Measurements from ENCODE around the gene MEX3D.
A peak's percentile ranks its signal among the peaks of the same experiment; 100 is the strongest.
"Not testable (repeated sequence)": the region's sequence is repeated elsewhere in the genome, so short reads cannot be mapped to it uniquely, and the experiment has no call there.

The MEX3D gene

DNA sequence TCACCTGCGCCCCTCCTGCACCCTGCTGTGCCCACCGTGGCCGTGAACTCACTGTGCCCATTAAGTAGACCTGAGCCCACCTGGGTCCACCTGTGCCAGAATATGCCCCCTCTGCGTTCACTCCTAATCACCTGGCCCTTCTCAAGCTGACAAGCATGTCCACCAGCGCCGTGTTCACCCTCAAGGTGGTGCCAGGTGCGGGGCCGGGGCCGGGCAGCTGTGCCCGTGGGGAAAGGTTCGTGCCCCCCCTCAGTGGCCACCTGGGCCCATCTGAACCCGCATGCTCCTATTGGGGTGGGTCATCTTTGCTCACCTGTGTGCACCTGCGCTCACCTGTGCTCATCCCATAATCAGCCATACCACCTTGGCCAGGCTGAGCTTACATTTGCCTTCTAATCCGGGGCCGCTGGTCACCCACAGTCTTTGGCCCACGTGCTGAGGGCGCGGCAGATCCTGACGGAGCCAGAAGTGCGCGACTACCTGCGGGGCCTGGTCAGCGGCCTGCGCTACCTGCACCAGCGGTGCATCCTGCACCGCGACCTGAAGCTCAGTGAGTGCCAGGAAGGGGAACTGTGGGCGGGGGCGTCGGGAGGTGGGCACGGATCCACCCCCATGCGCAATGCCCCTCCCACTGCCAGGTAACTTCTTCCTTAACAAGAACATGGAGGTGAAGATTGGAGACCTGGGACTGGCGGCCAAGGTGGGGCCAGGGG is 41.9 kb downstream of the MEX3D start:
- DNase-seq: no peak
- intact Hi-C loops (cut with DNase I): no loop called here

DNA sequence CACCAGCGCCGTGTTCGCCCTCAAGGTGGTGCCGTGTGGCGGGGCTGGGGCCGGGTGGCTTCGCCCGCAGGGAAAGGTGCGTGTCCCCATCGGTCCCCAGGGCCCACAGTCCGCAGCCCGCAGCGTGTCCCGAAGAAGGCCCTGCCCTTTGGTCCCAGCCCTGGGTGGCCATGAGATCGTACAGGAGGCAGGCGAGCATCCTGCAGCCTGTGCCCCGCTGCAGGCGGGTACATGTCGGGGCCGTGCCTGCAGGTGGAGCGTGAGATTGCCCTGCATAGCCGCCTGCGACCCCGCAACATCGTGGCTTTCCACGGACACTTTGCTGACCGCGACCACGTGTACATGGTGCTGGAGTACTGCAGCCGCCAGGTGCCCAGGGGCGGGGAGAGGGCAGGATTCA is 42.8 kb downstream of the MEX3D start:
- no peak for DNase-seq
- intact Hi-C loops (cut with DNase I): no loop called here

DNA sequence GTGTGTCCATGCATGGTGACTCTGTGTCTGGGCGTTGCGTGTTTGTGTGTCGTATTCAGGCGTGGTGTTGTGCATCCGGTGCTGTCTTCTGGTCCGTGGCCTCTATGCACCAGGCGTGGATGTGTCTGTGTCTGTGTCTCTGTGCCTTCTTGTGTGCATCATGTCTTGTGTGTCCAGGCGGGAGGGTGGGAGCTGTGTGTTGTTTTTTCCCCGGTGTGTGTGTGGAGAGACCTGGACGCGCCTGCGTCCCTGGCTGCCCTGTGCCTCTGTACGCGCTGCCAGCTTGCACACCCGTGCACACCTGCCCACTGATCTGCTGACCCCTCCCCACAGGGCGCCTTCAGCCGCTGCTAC is 43.2 kb downstream of the MEX3D start:
- DNase-seq: no peak
- intact Hi-C loops (cut with DNase I): no loop called here

DNA sequence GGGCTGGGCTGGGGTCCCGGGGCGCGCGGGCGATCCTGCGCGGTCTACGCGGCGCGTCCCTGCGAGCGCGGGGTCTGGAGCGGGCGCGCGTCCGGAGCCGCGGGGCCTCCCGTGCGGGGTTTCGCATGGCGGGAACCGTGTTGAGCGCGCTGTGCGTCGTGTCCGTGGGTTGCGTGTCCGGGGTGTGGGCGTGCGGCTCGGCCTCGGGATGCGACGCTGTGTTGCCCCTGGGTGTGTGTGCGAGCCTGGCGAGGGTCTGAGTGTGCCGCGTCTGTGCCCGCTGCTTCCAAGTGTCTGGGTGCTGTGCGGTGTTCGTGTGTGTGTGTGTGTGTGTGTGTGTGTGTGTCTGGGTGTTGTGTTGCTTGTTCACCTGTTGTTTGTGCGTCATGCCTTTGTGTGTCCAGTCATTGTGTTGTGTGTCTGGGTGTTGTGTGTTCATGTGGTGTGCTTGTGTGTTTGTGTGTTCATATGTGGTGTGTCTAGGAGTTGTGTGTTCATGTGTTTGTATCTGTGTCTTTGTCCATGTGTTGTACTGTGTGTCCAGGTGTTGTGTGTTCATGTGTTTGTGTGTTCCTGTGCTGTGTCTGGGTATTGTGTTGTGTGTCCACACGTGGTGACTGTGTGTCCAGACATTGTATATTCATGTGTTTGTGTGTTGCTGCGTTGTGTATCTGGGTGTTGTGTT is 43.7 kb downstream of the MEX3D start:
- DNase-seq: no peak
- intact Hi-C loops (cut with DNase I): no loop called here

DNA sequence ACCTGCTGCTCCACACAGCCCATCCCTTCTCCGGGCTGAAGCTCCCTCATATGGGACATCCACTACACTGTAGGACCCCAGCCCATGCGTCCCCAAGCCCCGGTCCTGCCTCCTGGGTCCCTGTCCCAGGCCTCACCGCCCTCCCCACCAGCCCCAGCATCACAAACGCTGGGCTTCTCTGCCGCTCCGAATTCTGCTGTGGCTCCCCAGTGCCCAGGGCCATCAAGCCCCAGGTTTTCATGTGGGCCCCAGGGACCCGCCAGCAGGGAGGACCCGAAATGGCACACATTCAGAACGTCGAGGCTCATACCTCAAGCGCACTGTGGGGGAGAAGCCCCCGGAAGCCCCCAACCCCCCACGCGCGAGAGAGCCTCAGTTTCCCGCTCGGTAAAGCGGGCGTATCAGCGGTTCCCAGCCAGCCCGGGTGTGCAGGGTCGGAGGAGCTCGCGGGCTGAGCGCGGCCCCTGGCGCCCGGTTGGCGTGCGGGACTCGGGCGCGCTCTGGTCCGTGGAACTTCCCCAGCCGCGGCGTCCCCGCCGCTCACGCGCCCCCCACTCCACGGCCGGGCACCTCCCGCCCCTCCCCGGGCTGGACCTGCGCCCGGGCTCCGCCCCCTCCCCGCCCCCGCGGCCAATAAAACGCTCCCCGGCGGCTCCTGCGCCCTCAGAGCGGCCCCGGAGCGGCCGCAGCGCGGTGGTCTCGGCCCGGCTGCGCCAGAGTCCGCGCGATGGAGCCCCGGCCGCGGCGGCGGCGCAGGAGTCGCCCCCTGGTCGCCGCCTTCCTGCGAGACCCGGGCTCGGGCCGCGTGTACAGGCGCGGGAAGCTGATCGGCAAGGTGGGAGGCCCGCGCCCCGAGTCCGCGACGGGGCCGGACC is 44.5 kb downstream of the MEX3D start, which contains the start of gene PLK5:
PLK5 (plus strand) TSS at position 666 of the 875 bp plus-strand sequence. CDS start 2,920 bp downstream, outside the sequence.
- intact Hi-C loops (cut with DNase I): no loop called here
- DNase-seq: peak in 24 of 42 donors; percentile 7 to 71 (median 34)

DNA sequence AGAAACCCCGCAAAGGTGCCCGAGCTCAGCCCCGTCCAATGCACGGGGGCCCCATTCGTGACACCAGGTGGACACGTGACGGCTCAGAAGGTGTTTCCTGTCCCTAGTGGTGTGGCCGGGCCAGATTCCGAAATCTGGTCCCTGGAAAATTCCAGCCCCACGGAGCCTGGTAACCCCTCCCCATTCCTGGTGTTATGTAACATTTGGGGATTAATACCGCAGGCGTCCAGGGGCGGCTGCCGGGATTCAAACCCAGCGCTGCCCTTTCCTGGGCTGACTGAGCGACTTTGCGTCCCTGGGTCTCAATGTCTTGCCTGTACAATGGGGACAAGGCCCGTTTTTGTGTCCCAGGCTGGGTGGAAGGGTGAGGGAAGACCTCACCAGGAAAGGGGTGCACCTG is 45.3 kb downstream of the MEX3D start:
- intact Hi-C loops (cut with DNase I): no loop called here

DNA sequence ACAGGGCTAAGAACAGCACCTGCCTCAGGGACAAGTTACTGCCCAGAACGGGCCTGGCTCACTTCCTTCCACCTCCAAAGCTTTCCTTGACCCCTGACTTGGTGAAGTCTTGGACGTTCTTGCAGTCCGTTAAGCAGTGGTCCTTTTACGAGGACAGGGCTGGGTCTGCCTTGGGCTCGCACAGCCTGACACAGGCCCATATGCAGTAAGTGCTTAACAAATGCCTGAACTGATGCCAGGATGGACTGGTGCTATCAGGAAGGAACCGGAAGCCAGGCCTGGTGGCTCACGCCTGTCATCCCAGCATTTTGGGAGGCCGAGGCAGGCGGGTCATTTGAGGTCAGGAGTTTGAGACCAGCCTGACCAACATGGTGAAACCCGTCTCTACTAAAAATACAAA is 46.1 kb downstream of the MEX3D start:
- intact Hi-C loops (cut with DNase I): no loop called here
- DNase-seq: no peak

More for the DNA sequence above, 45.3 kb downstream of the MEX3D start:
- no peak for DNase-seq

DNA sequence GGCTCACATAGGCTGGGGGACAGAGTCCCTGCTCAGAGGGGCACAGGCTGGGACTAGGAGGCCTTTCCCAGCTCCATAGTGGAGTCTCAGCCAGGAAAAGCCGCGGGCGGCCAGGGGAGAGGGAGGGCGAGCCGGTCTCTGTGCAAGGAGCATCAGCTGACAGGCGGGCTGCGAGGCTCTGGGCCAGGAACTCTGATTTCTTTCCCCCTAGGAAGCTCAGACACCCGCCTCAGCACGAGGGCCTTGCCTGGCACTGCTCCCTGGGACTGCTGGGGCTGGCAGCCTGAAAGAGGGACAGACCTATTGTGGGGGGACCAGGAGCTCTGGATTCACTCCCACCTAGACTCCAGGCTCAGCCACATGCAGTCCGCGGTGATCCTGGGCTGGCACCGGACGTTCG is 46.5 kb downstream of the MEX3D start:
- peak; percentile 10 to 84 (median 58) for DNase-seq
- intact Hi-C loops (cut with DNase I): no loop called here

DNA sequence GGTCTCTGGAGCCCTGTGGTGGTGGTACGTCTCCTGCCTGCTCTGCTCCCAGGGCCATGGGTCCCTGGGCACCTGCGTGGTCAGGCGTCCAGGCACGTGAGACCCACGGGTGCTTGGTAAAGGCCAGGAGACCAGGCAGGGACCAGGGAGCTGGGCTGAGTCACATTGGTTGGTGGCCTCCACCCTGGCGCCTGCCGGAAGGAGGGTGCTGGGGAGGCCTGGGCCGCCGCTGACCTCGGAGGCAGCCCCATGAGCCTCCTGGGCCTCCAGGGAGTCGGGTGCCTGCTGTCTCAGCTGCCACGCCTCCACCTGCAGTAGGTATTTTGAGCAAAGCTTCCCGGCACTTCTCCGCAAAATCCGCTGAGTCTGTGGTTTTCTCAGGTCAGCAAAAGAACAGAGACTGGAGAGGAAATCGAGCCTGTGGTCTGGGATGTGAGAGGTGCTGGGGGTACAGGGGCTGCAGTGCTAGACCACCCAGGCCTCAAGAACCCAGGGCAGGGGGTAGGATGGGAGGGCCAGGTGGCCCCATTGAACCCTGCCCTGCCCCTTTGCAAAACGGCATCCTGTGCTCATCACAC is 47.8 kb downstream of the MEX3D start:
- intact Hi-C loops (cut with DNase I): no loop called here
- DNase-seq: no peak

DNA sequence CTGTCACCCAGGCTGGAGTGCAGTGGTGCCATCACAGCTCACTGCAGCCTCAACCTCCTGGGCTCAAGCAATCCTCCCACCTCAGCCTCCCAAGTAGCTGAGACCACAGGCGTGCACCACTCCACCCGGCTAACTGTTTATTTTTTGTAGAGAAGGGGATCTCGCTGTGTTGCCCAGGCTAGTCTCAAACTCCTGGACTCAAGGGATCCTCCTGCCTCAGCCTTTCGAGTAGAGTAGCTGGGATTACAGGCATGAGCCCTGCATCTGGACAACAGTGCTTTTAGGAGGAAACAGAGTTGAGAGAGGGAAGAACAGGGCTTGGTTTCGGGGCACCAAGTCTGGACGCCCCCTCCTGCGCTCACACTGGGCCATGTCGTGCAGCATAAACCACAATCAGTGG is 48.3 kb downstream of the MEX3D start:
- intact Hi-C loops (cut with DNase I); DNase-seq: not testable (repeated sequence)

DNA sequence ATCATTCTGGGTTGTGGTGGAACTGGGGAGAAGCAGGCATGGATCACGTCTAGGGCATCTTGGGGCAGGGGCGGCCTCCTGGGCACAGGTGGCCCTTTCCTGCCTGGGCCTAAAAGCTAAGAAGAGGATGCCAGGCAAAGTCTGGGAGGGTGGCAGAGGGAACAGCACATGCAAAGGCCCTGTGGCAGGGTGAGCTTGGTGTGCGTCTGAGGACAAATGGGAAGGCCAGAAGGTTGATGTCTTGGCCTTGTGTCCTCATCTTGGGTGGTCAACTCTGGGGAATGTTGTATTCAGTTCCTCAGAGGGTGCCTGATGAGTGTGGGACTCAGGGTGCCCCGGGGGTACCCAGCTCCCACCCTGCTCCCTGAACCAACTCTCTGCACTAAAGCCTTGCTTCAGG is 49.7 kb downstream of the MEX3D start:
- intact Hi-C loops (cut with DNase I): no loop called here
- no peak for DNase-seq

DNA sequence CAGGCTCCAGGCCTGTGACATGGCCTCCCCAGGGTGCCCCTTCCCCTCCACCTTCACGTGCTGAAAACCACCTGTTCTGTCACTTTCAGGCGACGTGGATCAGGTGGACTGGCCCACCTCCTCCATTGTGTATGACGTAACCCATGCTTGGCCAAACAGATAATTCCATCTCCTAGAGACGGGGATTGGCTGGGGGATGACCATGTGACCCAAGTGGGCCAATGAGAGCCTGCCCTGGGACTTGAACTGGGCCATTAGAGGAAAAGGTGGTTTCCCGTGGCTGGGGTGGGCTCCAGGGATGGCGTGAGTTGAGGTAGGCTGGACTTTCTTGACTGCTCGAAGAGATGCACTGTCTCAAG is 51.8 kb downstream of the MEX3D start:
- intact Hi-C loops (cut with DNase I): no loop called here

DNA sequence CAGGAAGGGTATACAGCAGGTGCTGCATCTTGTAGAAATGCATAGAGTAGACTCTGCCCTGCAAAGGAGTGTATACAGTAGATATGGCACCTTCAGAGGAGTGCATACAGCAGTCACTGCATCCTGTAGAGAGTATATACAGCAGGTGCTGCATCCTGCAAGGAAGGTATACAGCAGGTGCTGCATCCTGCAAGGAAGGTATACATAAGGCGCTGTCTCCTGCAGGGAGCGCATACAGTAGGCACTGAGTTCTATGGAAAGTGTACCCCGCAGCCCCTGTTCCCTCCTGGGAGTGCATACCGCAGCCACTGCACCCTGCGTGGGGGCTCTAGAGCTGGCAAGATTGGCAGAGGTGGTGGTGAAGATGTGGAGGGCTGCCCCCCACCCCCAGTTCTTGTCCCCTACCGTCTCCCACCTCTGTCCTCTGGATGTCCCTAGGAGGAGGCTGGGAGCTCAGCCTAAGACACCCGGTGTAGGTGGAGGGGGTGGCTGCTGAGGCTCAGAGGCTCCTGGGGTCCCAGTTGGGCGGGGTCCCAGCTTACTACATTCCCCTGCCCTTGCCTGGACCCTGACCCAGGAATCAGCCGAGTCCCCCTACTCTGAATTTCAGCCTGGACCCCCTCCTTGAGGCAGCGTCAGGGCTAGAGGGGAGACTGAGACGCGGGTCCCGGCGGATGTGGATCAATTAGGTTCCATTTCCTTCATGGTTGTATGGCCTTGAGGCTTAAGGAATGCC is 53.0 kb downstream of the MEX3D start:
- intact Hi-C loops (cut with DNase I): no loop called here
- no peak for DNase-seq

More for the DNA sequence above, 51.8 kb downstream of the MEX3D start:
- DNase-seq: no peak

DNA sequence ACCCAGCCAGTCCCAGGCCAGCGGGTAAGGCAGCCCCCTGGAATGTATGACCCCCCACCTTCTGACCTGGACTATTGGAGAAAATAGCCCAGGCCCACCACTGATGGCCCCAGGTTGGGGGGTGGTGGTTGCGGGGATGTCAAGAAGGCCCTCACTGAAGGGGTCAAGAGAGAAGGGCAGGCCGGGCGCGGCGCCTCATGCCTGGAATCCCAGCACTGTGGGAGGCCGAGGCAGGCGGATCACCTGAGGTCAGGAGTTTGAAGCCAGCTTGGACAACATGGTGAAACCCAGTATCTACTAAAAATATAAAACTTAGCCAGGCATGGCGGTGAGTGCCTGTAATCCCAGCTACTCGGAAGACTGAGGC is 53.8 kb downstream of the MEX3D start:
- intact Hi-C loops (cut with DNase I): no loop called here
- no peak for DNase-seq

DNA sequence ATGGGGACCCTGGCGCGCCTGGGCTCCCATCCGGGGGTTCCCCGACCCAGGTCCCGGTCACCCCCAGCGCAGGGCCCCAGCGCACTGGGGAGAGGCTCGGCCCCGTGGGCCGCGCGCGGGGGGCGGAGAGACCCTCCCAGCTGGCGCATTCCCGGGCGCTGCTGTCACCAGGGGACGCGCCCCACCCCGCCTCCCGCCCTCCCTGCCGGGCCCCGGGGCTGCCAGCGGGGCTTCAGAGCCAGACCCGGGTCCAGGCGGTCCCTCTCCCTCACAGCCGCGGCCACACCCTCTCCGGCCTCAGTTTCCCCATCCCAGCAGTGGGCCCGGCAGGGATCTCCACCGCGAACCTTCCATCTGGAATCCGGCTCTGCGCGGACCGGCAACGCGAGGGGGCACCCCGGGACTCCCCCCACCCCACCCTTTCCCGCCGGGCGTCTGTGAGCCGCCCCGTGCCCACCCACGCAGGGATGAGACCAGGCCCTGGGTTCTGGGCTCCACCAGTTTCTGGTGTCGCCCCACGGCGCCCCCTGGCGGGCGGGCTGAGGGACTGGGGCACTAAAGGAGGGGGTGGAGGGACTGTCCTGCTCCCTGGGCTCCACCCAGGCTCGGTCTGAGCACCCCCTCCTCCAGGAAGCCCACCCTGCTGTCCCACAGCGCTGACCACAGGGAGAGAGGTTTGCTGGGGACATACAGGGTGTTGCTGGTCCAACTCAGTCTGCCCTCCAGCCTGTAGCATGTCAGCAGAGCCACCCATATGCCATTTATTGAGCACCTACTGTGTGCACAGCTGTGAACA is 54.4 kb downstream of the MEX3D start:
- intact Hi-C loops (cut with DNase I): no loop called here
- no peak for DNase-seq

DNA sequence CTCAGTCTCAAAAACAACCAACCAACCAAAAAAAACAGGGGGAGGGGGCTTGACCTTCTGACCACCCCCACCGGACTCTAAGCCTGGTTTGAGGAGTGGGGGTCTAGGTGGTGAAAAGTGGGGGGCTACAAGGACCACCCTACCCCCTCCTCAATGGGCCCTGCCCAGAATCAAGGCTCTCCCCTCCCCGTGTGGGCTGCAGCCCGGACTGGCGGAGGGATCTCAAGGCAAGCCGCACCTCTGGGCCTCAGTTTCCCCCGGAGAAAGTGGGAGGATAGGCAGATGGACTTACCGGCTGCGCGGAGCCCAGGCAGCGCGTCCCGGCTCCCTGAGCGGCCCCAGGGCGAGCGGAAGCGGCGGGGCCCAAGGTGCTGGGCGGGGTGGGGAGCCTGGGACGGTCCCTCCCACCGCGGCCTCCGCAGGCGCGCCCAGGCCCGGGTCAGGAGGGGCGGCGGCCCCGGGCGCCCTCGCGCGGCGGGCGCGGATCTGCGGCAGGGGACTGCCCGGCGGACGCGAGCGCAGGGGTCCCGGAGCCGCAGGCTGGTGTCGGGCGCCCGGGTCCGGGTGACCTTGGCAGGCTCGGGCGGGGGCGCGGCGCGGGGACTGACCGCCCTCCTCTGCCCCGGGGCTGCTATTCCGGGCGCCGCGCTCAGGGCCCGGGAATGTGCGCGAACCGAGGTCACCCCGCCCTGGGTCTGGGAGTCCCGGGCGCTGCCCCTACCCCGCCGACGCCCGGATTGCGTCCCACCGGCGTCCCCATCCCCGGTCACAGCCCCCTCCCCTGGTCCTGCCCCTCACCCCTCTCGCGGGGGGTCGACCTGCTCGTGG is 55.2 kb downstream of the MEX3D start, which contains the start of gene ADAMTSL5:
ADAMTSL5 (minus strand) TSS at position 349 of the 828 bp plus-strand sequence. CDS start 2,076 bp downstream, outside the sequence.
- no peak for DNase-seq
- intact Hi-C loops (cut with DNase I): no loop called here
